ENCODE data around the gene THUMPD3. TPM values are rescaled to one million over a fixed set of nuclear protein-coding genes. Genes with fewer than 3 reads are reported as not detected.

THUMPD3 gene
- total and polyA plus RNA-seq, 2 of the 13 experiments (the other 11 are each of a cell fraction or from before 2014, with no cell fraction given), result 31.2 to 44.1 TPM

- TF ChIP-seq RBAK (CRISPR knock-in tag; IDR thresholded peaks at IDR 0.05) (no peak), ZNF329 (CRISPR knock-in tag; IDR thresholded peaks at IDR 0.05; ENCODE audit: low read depth) (no peak), ZNF441 (CRISPR knock-in tag; IDR thresholded peaks at IDR 0.05; ENCODE audit: borderline replicate concordance) (peak; percentile 66; the same call in 1 of the 2 replicates), ZNF75D (CRISPR knock-in tag; IDR thresholded peaks at IDR 0.05; ENCODE audit: borderline replicate concordance) (no peak), HIVEP1 (CRISPR knock-in tag; IDR thresholded peaks at IDR 0.05) (no peak), MNT (IDR thresholded peaks at IDR 0.05) (no peak), ZNF577 (CRISPR knock-in tag; IDR thresholded peaks at IDR 0.05; ENCODE audit: borderline replicate concordance, low read depth) (no peak), SP140L (CRISPR knock-in tag; IDR thresholded peaks at IDR 0.05; ENCODE audit: borderline replicate concordance) (peak; percentile 27; the same call in 1 of the 2 replicates), HNRNPUL1 (IDR thresholded peaks at IDR 0.05; ENCODE audit: low read depth, low read length) (no peak), HNF1A (IDR thresholded peaks at IDR 0.05; ENCODE audit: low read depth) (no peak), HNF1A (CRISPR knock-in tag; IDR thresholded peaks at IDR 0.05; ENCODE audit: borderline replicate concordance) (no peak; the same call in 1 of the 2 replicates), ZNF143 (CRISPR knock-in tag; IDR thresholded peaks at IDR 0.05) (peak; percentile 83), GMEB2 (CRISPR knock-in tag; IDR thresholded peaks at IDR 0.05; ENCODE audit: low read depth) (no peak), ZNF83 (CRISPR knock-in tag; IDR thresholded peaks at IDR 0.05; ENCODE audit: borderline replicate concordance) (no peak), FOXO1 (CRISPR knock-in tag; IDR thresholded peaks at IDR 0.05) (peak; percentile 42), SCMH1 (CRISPR knock-in tag; IDR thresholded peaks at IDR 0.05; ENCODE audit: borderline replicate concordance) (no peak), ZNF343 (CRISPR knock-in tag; IDR thresholded peaks at IDR 0.05) (no peak), ZNF556 (CRISPR knock-in tag; IDR thresholded peaks at IDR 0.05; ENCODE audit: borderline replicate concordance) (peak; percentile 62; the same call in 1 of the 2 replicates), ZMYM4 (CRISPR knock-in tag; IDR thresholded peaks at IDR 0.05) (peak; percentile 67), SOX13 (IDR thresholded peaks at IDR 0.05) (no peak), SOX13 (CRISPR knock-in tag; conservative IDR thresholded peaks at IDR 0.05 in 1 of 2, IDR thresholded peaks at IDR 0.05 in 1 of 2) (no peak; a peak in 2 of 4 replicates), CERS6 (CRISPR knock-in tag; IDR thresholded peaks at IDR 0.05) (no peak)
Observed at GRCh38 chr3:9396632-9397331, 33.9 kb downstream of the THUMPD3 start (continued).

Data from HepG2 (cell line).